Measurements from ENCODE around the gene ALLC.

Gene ALLC

GRCh38 chr2:3745920-3746319, 87.9 kb downstream of the ALLC start:
- Histone ChIP-seq H3K36me3 (ENCODE audit: control insufficient read depth, low read length) (no peaks in the 10 kb centered on the region), H3K4me2 (ENCODE audit: low read length) (no peak overlapping the region), H3K9me3 (ENCODE audit: control insufficient read depth, insufficient read depth, low read length) (no peaks in the 10 kb centered on the region), H3K27ac (ENCODE audit: low read depth, low read length) (no peak overlapping the region), H3K4me3 (ENCODE audit: low read length) (no peak overlapping the region), H3K4me1 (ENCODE audit: control insufficient read depth, low read length) (no peaks in the 10 kb centered on the region), H3K79me2 (ENCODE audit: control insufficient read depth, low read length) (no peaks in the 10 kb centered on the region), H4K20me1 (ENCODE audit: control insufficient read depth, insufficient read depth, low read depth, low read length) (no peaks in the 10 kb centered on the region), H3K27me3 (ENCODE audit: control insufficient read depth, low read length) (no peaks in the 10 kb centered on the region), H3K9me2 (replicated peaks; ENCODE audit: control insufficient read depth, low read length) (no peaks in the 10 kb centered on the region), H3F3A (ENCODE audit: control insufficient read depth, insufficient read depth) (no peaks in the 10 kb centered on the region)
- TF ChIP-seq, protein P1, sequence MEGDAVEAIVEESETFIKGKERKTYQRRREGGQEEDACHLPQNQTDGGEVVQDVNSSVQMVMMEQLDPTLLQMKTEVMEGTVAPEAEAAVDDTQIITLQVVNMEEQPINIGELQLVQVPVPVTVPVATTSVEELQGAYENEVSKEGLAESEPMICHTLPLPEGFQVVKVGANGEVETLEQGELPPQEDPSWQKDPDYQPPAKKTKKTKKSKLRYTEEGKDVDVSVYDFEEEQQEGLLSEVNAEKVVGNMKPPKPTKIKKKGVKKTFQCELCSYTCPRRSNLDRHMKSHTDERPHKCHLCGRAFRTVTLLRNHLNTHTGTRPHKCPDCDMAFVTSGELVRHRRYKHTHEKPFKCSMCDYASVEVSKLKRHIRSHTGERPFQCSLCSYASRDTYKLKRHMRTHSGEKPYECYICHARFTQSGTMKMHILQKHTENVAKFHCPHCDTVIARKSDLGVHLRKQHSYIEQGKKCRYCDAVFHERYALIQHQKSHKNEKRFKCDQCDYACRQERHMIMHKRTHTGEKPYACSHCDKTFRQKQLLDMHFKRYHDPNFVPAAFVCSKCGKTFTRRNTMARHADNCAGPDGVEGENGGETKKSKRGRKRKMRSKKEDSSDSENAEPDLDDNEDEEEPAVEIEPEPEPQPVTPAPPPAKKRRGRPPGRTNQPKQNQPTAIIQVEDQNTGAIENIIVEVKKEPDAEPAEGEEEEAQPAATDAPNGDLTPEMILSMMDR (IDR thresholded peaks at IDR 0.05; ENCODE audit: low read depth, low read length, poor library complexity, severe bottlenecking): no peak
- TF ChIP-seq EZH2phosphoT487 (IDR thresholded peaks at IDR 0.05; ENCODE audit: borderline replicate concordance, low read length): no peak

- Histone ChIP-seq H3K4me2 (ENCODE audit: low read length) (no peak overlapping the region), H3F3A (ENCODE audit: control insufficient read depth, insufficient read depth) (no peaks in the 10 kb centered on the region), H3K9me3 (ENCODE audit: control insufficient read depth, insufficient read depth, low read length) (no peaks in the 10 kb centered on the region), H3K79me2 (ENCODE audit: control insufficient read depth, low read length) (no peaks in the 10 kb centered on the region), H3K27me3 (ENCODE audit: control insufficient read depth, low read length) (no peaks in the 10 kb centered on the region), H3K36me3 (ENCODE audit: control insufficient read depth, low read length) (no peaks in the 10 kb centered on the region), H4K20me1 (ENCODE audit: control insufficient read depth, insufficient read depth, low read depth, low read length) (no peaks in the 10 kb centered on the region), H3K4me1 (ENCODE audit: control insufficient read depth, low read length) (no peaks in the 10 kb centered on the region), H3K27ac (ENCODE audit: low read depth, low read length) (no peak overlapping the region), H3K4me3 (ENCODE audit: low read length) (no peak overlapping the region), H3K9me2 (replicated peaks; ENCODE audit: control insufficient read depth, low read length) (no peaks in the 10 kb centered on the region)
- TF ChIP-seq, protein P1 (IDR thresholded peaks at IDR 0.05; ENCODE audit: low read depth, low read length, poor library complexity, severe bottlenecking): no peak
- no peak for TF ChIP-seq EZH2phosphoT487 (IDR thresholded peaks at IDR 0.05; ENCODE audit: borderline replicate concordance, low read length)
These were observed 89.1 kb downstream of the ALLC start for GRCh38 chr2:3747032-3747654.

DNA sequence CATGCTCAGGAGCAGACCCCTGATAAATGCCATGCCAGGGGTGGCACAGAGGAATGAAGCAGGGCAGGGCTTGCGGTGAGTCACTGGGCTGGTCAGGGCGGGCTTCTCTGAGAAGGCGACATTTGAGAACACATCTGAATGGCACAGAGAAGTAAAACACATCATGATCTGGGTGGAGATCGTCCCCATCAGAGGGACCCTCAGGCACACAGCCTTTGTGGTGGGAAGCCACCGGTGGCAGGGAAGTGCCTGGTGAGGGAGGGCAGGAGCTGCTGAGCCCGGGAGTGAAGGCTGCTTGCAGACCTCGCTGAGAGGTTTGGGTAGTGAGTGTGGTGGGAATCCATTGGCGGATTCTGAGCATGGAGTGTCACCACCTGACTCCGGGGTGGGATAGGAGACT, 89.8 kb downstream of the ALLC start:
- Histone ChIP-seq H4K20me1 (ENCODE audit: control insufficient read depth, insufficient read depth, low read depth, low read length) (no peaks in the 10 kb centered on the region), H3K36me3 (ENCODE audit: control insufficient read depth, low read length) (no peaks in the 10 kb centered on the region), H3K27me3 (ENCODE audit: control insufficient read depth, low read length) (no peaks in the 10 kb centered on the region), H3K4me1 (ENCODE audit: control insufficient read depth, low read length) (no peaks in the 10 kb centered on the region), H3K27ac (ENCODE audit: low read depth, low read length) (no peak overlapping the region), H3K9me2 (replicated peaks; ENCODE audit: control insufficient read depth, low read length) (no peaks in the 10 kb centered on the region), H3K79me2 (ENCODE audit: control insufficient read depth, low read length) (no peaks in the 10 kb centered on the region), H3K4me2 (ENCODE audit: low read length) (no peak overlapping the region), H3K9me3 (ENCODE audit: control insufficient read depth, insufficient read depth, low read length) (no peaks in the 10 kb centered on the region), H3K4me3 (ENCODE audit: low read length) (no peak overlapping the region), H3F3A (ENCODE audit: control insufficient read depth, insufficient read depth) (no peaks in the 10 kb centered on the region)
- TF ChIP-seq EZH2phosphoT487 (IDR thresholded peaks at IDR 0.05; ENCODE audit: borderline replicate concordance, low read length): no peak
- TF ChIP-seq, protein P1 (IDR thresholded peaks at IDR 0.05; ENCODE audit: low read depth, low read length, poor library complexity, severe bottlenecking): no peak
